GM21360 (cell line): ENCODE measurements around the gene PLA2R1.

Source experiments
- ATAC-seq: cut with Tn5 transposase; IDR thresholded peaks from one replicate; pipeline ENCODE4 v1.9.1; 2021; ENCODE audit warnings: mild to moderate bottlenecking, moderate library complexity; ENCODE audit not compliant: unreplicated experiment

The PLA2R1 gene

GRCh38 chr2:159938395-159938794 is 124.0 kb downstream of the PLA2R1 start:
- ATAC-seq, result no peak

GRCh38 chr2:159936471-159936870 is 125.9 kb downstream of the PLA2R1 start:
- ATAC-seq, result no peak

GRCh38 chr2:159933727-159934049 is 128.7 kb downstream of the PLA2R1 start:
- ATAC-seq, result peak; percentile 89

GRCh38 chr2:159933040-159933726 is 129.2 kb downstream of the PLA2R1 start:
- ATAC-seq, result peak; percentile 38

GRCh38 chr2:159926695-159927094 is 135.7 kb downstream of the PLA2R1 start:
- no peak for ATAC-seq

GRCh38 chr2:159925975-159926374 is 136.4 kb downstream of the PLA2R1 start:
- ATAC-seq, result no peak

- ATAC-seq, result peak; percentile 52
Observed at GRCh38 chr2:159922563-159922962, 139.9 kb downstream of the PLA2R1 start.

- peak; percentile 96 for ATAC-seq
Observed at GRCh38 chr2:159921752-159922404, 140.5 kb downstream of the PLA2R1 start.

- no peak for ATAC-seq
Observed at GRCh38 chr2:159916511-159916910, 145.9 kb downstream of the PLA2R1 start.

GRCh38 chr2:159913900-159914299 is 148.5 kb downstream of the PLA2R1 start:
- ATAC-seq, result no peak

GRCh38 chr2:159912580-159912979 is 149.8 kb downstream of the PLA2R1 start:
- ATAC-seq, result no peak

GRCh38 chr2:159910951-159911350 is 151.5 kb downstream of the PLA2R1 start:
- ATAC-seq, result no peak

GRCh38 chr2:159908623-159909022 is 153.8 kb downstream of the PLA2R1 start:
- no peak for ATAC-seq

GRCh38 chr2:159907909-159908308 is 154.5 kb downstream of the PLA2R1 start:
- ATAC-seq, result no peak

- no peak for ATAC-seq
Observed at GRCh38 chr2:159905926-159906714, 156.3 kb downstream of the PLA2R1 start.

GRCh38 chr2:159904959-159905305 is 157.5 kb downstream of the PLA2R1 start:
- peak; percentile 44 for ATAC-seq

- peak; percentile 82 for ATAC-seq
Observed at GRCh38 chr2:159904127-159904958, 158.1 kb downstream of the PLA2R1 start, which contains the start of gene LY75. LY75 (minus strand) TSS chr2:159904756.

- ATAC-seq, result no peak
Observed at GRCh38 chr2:159903443-159904126, 158.8 kb downstream of the PLA2R1 start.

GRCh38 chr2:159902722-159903121 is 159.7 kb downstream of the PLA2R1 start:
- no peak for ATAC-seq

GRCh38 chr2:159900343-159900742 is 162.1 kb downstream of the PLA2R1 start:
- ATAC-seq, result no peak
